ENCODE data around the gene FGF18.
A peak's percentile ranks its signal among the peaks of the same experiment; 100 is the strongest.
"Not testable (repeated sequence)": the region's sequence is repeated elsewhere in the genome, so short reads cannot be mapped to it uniquely, and the experiment has no call there.

Gene FGF18

DNA sequence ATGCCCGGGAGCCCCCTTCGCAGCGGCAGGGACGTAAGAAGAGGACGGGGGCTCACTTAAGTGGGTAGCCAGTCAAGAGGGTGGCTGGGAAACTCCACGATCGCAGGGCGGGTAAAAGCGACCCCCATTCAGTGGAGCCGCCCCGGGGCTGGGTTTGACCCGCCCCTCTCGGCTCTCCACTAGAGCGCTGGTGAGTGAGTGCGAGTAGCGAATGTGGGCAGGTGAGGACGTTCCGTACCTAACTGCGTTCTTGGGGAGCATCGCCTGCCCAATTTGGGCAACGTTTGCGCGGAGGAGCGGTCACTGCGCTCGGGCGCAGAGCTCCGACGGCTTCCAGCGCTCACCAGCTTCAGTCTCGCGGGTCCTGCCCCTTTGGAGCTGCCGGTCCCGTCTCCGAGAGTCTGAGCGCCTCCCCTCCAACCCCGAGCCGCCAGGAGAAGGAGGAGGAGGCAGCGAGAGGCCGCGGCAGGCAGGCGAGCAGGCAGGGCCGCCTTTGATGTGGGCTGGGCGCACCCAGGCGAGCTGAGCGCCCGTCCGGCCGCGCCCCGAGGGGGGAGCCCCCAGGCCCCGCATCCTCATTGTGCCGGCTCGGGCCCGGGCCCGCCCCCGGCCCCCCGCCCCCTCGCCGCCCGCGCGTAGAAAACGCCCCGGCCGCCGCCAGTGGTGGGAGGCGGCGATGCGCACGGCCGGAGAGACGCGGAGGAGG lies at the start of gene FGF18:
Gene FGF18 (plus strand): TSS at position 666 of the 706 bp plus-strand sequence. CDS start 553 bp downstream, outside the sequence.
- DNase-seq = peak; percentile 36

- no peak for DNase-seq
These were observed 49.5 kb upstream of the FGF18 start for GRCh38 chr5:171369898-171370297.

- DNase-seq = not testable (repeated sequence)
These were observed 48.6 kb upstream of the FGF18 start for GRCh38 chr5:171370881-171371280.

DNA sequence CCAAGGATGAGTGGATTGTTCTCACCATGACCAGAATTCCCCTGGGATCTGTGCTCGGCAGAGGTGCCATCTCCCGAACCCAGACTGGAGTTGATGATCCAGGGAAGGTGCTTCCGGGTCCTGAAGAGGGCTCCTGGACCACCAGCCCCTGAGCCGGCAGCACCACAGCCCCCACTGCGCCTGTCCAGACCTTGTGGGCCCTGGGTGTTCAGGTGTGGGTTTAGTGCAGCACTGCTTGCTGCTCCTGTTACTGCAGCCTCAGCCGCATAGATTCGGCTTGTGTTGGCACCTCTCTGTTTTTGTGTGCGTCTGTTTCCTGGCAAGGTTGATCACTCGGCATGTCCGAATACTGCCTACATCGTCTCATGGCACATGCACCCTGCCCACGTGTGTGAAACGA lies 48.1 kb upstream of the FGF18 start:
- no peak for DNase-seq

GRCh38 chr5:171379961-171380360 lies 39.5 kb upstream of the FGF18 start:
- DNase-seq = no peak

GRCh38 chr5:171384416-171384815 lies 35.0 kb upstream of the FGF18 start:
- DNase-seq = not testable (repeated sequence)

- not testable (repeated sequence) for DNase-seq
These were observed 34.4 kb upstream of the FGF18 start for GRCh38 chr5:171384999-171385398.

DNA sequence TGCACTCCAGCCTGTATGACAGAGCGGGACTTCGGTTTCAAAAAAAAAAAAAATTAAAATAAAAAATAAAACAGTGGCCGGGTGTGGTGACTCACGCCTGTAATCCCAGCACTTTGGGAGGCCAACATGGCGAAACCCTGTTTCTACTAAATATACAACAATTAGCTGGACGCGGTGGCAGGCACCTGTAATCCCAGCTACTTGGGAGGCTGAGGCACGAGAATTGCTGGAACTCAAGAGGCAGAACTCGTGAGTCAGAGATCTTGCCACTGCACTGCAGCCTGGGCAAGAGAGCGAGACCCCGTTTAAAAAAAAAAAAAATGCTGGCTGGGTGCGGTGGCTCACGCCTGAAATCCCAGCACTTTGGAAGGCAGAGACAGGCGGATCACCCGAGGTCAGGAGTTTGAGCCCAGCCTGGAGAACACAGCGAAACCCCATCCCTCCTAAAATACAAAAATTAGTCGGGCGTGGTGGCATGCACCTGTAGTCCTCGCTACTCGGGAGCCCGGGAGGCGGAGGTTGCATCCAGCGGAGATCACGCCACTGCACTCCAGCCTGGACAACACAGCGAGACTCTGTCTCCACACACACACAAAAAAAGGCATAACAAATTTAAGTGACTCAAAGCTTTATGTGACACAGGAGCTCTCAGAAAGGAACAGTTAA lies 33.3 kb upstream of the FGF18 start:
- no peak for DNase-seq

DNA sequence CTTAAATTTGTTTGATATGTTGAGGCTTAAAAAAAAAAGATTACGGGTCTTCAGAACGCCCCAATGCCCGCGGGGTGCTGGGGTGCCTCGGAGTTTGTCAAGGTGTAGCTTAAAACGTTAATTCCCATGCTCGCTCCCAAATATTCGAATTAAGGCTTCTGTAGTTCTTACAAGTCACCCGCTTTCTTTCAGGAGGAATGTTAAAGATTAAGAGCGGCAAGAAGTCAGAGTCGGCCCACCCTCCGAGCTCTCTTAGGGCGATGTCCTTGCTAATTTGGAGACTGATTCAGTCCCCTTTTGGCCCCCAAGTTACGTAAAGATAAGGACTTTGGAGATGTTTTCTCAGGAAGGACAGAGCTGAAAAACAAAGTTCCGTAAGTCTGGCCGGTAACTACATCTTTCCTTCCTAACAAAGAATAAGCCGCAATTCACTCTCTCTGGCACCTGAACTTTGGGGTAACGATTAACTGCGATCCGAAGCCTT lies 32.5 kb upstream of the FGF18 start:
- DNase-seq = no peak

DNA sequence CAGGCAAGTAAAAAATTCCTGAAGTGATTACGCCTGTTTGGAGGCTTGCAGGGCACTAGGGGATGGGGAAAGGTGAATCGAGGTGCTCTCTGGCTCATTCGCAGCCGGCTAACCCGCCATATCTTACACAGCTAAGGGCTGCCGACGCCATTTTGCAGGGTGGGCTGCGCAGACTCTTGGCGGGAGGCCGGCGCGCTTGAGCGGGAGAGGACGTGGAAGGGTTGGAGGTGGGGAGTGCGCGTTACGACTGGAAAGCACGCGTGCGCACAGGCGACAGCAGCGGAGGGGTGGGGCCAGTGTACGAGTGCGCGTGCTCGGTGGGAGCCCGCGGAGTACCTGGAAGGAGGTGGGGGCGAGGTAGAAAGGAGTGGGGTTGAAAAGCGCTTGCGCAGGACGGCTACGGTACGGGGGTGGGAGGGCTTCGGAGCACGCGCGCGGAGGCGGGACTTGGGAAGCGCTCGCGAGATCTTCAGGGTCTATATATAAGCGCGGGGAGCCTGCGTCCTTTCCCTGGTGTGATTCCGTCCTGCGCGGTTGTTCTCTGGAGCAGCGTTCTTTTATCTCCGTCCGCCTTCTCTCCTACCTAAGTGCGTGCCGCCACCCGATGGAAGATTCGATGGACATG lies 32.0 kb upstream of the FGF18 start, which contains the start of gene NPM1:
Gene NPM1 (plus strand): TSS at position 505 of the 625 bp plus-strand sequence. CDS start 100 bp downstream, at position 605.
- peak; percentile 99 for DNase-seq

DNA sequence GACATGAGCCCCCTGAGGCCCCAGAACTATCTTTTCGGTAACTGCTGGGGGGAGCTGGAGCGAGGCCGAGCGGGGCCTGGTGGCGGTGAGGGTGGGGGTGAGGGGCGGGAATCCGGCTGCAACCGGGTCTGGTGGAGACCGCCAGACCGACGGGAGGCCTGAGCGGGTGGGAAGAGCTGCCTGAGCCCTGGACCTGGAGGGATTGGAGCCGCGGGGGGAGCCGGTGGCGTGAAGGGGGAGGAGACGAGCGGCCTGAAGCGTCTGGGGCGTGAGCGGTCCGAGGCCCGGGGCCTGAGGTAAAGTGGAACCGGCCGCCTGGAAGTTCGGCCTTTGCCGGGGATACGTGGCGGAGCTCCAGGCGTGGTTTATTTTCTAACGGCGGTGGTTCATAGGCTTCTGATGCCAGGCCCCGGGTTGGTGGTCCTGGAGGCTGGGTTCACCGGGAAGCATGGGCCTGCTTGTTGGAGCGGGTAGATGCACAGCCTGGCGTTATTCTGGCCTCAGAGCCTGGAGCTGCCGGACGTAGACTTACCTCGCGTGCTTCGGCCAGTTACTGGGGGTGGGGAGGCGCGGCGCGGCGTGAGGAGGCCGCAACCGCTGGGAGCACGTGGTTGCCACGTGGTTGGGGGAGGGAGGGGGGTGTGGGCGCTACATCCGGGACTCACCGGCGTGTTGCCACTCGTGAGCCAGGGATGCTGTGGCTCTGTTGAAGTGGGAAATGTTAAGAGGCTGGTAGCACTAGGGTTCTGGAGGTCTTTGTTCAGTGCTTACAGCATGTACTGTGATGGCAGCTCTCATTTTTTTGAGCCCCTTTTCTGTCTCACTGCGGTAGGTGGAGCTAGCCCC lies 31.3 kb upstream of the FGF18 start:
- peak; percentile 87 for DNase-seq

DNA sequence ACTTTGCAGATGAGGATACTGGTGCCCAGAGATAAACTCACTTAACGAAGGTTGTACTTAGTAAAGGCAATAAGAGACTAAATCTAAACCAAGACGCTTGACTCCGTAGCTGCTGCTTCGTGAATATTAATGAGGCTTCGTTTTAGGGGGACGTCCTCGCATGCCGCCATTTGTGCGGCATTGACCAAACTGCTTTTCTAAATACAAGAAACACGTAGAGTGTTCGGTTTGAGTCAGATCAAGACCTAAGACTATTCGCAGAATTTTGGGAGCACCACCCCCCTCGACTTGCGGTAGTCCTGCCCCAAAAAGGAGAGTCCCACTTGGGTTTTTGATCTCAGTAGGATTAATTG lies 30.7 kb upstream of the FGF18 start:
- no peak for DNase-seq

- peak; percentile 36 for DNase-seq
These were observed 28.4 kb upstream of the FGF18 start for GRCh38 chr5:171390883-171391677.

- no peak for DNase-seq
These were observed 27.4 kb upstream of the FGF18 start for GRCh38 chr5:171391996-171392577.

DNA sequence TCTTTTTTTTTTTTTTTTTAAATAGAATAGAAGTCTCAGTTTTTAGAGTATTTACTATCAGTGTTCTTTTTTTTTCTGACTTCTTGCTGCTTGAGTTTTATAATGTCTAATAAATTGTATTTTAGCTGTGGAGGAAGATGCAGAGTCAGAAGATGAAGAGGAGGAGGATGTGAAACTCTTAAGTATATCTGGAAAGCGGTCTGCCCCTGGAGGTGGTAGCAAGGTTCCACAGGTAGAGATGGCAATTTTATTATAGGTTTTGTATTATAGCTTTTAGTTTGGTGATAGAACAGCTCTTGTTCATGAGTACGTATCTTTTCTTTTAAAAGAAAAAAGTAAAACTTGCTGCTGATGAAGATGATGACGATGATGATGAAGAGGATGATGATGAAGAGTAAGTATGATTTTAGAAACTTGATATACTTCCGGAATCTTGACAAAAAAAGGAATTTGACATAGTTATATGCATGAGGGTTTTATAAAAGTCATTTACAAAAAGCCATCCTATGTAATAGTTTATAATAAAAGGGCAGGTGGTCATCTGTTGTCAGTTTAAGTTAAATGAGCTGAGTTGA lies 26.8 kb upstream of the FGF18 start:
- DNase-seq = no peak

DNA sequence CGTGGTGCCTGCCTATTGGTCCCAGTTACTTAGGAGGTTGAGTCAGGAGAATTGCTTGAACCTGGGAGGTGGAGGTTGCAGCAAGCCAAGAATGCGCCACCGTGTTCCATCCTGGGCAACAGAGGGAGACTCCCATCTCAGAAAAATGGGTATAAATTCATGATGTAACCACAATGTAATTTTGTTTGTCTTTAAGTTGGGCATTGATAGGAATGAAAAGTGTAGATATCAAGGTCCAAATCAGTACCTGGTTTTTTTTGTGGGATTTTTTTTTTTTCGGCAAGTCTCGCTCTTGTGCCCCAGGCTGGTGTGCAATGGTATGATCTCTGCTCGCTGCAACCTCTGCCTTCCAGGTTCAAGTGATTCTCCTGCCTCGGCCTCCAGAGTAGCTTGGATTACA lies 24.4 kb upstream of the FGF18 start:
- no peak for DNase-seq

DNA sequence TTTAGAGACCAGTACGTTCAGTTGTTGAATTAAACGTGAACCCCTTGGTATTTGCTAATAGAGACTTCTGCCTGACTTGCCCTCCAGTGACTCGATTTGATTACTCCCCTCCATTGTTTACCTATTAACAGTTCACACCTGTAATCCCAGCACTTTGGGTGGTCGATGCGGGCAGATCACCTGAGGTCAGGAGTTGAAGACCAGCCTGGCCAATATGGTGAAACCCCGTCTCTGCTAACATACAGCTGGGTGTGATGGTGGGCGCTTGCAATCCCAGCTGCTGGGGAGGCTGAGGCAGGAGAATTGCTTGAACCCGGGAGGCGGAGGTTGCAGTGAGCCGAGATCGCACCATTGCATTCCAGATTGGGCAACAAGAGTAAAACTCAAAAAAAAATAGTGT lies 22.9 kb upstream of the FGF18 start:
- DNase-seq = not testable (repeated sequence)

- DNase-seq = no peak
These were observed 22.3 kb upstream of the FGF18 start for GRCh38 chr5:171397190-171397589.

GRCh38 chr5:171397599-171397998 lies 21.8 kb upstream of the FGF18 start:
- no peak for DNase-seq

DNA sequence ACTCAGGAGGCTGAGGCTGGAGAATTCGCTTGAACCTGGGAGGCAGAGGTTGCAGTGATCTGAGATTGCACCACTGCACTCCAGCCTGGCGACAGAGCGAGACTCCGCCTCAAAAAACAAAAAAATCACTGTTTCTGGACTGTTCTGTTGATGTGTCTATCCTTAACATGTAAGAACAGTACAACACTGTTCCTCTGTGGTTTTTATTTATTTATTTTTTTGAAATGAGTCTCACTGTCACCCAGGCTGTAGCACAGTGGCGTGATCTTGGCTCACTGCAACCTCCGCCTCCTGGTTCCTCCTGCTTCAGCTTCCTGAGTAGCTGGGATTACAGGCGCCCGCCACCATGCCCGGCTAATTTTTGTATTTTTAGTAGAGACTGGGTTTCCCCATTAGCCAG lies 20.8 kb upstream of the FGF18 start:
- not testable (repeated sequence) for DNase-seq

GRCh38 chr5:171400169-171400568 lies 19.3 kb upstream of the FGF18 start:
- no peak for DNase-seq

Data from CD4-positive, alpha-beta T cell treated with Interleukin-12 subunit alpha and Interleukin-12 subunit beta, for 1 hour (primary cell).